ENCODE data around the gene ADAMTS10.

DNA sequence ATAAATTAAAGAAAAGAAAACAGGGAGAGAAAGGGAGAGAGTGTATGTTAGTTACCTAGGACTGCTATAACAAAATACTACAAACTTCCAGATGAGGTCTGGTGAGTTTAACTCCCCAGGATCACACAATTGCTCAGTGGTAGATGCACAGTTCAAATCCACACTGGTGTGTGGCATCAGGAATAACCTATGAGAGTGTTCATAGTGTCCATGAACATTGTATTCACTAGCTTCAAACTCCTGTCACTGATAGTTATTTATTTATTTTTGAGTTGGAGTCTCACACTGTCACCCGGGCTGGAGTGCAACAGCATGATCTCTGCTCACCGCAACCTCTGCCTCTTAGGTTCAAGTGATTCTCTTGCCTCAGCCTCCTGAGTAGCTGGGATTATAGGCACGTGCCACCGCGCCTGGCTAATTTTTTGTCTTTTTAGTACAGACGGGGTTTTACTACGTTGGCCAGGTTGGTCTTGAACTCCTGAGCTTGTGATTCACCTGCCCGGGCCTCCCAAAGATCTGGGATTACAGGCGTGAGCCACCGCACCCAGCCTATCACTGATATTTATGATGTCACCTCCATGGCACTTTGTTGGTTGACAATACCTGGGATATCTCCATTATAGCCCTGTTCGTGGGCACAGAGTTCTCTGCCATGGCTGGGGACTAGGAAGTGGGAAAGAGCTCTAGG, 19.6 kb upstream of the ADAMTS10 start, which contains the start of gene NFILZ:
- TF ChIP-seq, protein P1, sequence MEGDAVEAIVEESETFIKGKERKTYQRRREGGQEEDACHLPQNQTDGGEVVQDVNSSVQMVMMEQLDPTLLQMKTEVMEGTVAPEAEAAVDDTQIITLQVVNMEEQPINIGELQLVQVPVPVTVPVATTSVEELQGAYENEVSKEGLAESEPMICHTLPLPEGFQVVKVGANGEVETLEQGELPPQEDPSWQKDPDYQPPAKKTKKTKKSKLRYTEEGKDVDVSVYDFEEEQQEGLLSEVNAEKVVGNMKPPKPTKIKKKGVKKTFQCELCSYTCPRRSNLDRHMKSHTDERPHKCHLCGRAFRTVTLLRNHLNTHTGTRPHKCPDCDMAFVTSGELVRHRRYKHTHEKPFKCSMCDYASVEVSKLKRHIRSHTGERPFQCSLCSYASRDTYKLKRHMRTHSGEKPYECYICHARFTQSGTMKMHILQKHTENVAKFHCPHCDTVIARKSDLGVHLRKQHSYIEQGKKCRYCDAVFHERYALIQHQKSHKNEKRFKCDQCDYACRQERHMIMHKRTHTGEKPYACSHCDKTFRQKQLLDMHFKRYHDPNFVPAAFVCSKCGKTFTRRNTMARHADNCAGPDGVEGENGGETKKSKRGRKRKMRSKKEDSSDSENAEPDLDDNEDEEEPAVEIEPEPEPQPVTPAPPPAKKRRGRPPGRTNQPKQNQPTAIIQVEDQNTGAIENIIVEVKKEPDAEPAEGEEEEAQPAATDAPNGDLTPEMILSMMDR (IDR thresholded peaks at IDR 0.05 in 2 of 3, conservative IDR thresholded peaks at IDR 0.05 in 1 of 3; ENCODE audit: borderline replicate concordance in 1 of 3, insufficient read depth in 1 of 3, low read depth in 2 of 3, low read length in 2 of 3), result no peak
- TF ChIP-seq TCF7L2 (IDR thresholded peaks at IDR 0.05; ENCODE audit: borderline replicate concordance, extremely low read depth, insufficient read depth, insufficient read length), result no peak
- no peak for TF ChIP-seq POLR2AphosphoS5 (IDR thresholded peaks at IDR 0.05; ENCODE audit: low read depth, low read length)
- TF ChIP-seq EZH2phosphoT487 (IDR thresholded peaks at IDR 0.05; ENCODE audit: borderline replicate concordance), result no peak
- TF ChIP-seq, protein P2, sequence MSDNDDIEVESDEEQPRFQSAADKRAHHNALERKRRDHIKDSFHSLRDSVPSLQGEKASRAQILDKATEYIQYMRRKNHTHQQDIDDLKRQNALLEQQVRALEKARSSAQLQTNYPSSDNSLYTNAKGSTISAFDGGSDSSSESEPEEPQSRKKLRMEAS (IDR thresholded peaks at IDR 0.05), result no peak
- no peak for TF ChIP-seq POLR2A (IDR thresholded peaks at IDR 0.05; ENCODE audit: borderline replicate concordance, extremely low read depth, insufficient read depth, insufficient read length)
- TF ChIP-seq, protein P3, sequence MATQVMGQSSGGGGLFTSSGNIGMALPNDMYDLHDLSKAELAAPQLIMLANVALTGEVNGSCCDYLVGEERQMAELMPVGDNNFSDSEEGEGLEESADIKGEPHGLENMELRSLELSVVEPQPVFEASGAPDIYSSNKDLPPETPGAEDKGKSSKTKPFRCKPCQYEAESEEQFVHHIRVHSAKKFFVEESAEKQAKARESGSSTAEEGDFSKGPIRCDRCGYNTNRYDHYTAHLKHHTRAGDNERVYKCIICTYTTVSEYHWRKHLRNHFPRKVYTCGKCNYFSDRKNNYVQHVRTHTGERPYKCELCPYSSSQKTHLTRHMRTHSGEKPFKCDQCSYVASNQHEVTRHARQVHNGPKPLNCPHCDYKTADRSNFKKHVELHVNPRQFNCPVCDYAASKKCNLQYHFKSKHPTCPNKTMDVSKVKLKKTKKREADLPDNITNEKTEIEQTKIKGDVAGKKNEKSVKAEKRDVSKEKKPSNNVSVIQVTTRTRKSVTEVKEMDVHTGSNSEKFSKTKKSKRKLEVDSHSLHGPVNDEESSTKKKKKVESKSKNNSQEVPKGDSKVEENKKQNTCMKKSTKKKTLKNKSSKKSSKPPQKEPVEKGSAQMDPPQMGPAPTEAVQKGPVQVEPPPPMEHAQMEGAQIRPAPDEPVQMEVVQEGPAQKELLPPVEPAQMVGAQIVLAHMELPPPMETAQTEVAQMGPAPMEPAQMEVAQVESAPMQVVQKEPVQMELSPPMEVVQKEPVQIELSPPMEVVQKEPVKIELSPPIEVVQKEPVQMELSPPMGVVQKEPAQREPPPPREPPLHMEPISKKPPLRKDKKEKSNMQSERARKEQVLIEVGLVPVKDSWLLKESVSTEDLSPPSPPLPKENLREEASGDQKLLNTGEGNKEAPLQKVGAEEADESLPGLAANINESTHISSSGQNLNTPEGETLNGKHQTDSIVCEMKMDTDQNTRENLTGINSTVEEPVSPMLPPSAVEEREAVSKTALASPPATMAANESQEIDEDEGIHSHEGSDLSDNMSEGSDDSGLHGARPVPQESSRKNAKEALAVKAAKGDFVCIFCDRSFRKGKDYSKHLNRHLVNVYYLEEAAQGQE (IDR thresholded peaks at IDR 0.05; ENCODE audit: low read depth), result no peak
- TF ChIP-seq, protein P4, sequence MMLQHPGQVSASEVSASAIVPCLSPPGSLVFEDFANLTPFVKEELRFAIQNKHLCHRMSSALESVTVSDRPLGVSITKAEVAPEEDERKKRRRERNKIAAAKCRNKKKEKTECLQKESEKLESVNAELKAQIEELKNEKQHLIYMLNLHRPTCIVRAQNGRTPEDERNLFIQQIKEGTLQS (IDR thresholded peaks at IDR 0.05), result no peak
- no peak for TF ChIP-seq ZNF274 (IDR thresholded peaks at IDR 0.05; ENCODE audit: low read depth, low read length)
- no peak for TF ChIP-seq YY1 (IDR thresholded peaks at IDR 0.05; ENCODE audit: extremely low read depth, insufficient replicate concordance, low read depth, low read length)
- TF ChIP-seq ZFX (IDR thresholded peaks at IDR 0.05), result no peak
- TF ChIP-seq CEBPB (IDR thresholded peaks at IDR 0.05; ENCODE audit: low read depth), result no peak
- TF ChIP-seq EZH2 (IDR thresholded peaks at IDR 0.05), result no peak
